DOHH2 (cell line): ENCODE measurements around the gene ARFRP1.

ENCODE experiments used
- H3F3A ChIP-seq: fragments of 200-600 bp; sonication (generic), shearing (Covaris generic); 2 replicates; pipeline ENCODE4 v1.6.0; 2016; ENCODE audit warnings: antibody characterized with exemption, mild to moderate bottlenecking; ENCODE audit not compliant: control insufficient read depth, insufficient read depth
- H3K27ac ChIP-seq: fragments of 200-600 bp; sonication (generic); 2 replicates; pipeline ENCODE4 v1.5.1; 2014; ENCODE audit warnings: low read depth, mild to moderate bottlenecking, low read length, moderate library complexity
- H3K27me3 ChIP-seq: fragments of 200-600 bp; sonication (generic); 2 replicates; pipeline ENCODE4 v1.6.1; 2014; ENCODE audit warnings: mild to moderate bottlenecking, low read length, mixed read lengths; ENCODE audit not compliant: control insufficient read depth
- H3K36me3 ChIP-seq: fragments of 200-600 bp; sonication (generic); 2 replicates; pipeline ENCODE4 v1.6.1; 2014; ENCODE audit warnings: mild to moderate bottlenecking, low read length, moderate library complexity, mixed read lengths; ENCODE audit not compliant: control insufficient read depth
- H3K4me1 ChIP-seq: fragments of 200-600 bp; sonication (generic); 2 replicates; pipeline ENCODE4 v1.6.1; 2014; ENCODE audit warnings: mild to moderate bottlenecking, low read length, mixed read lengths; ENCODE audit not compliant: control insufficient read depth
- H3K4me2 ChIP-seq: fragments of 200-600 bp; sonication (generic); 2 replicates; pipeline ENCODE4 v1.6.0; 2014; ENCODE audit warnings: mild to moderate bottlenecking, low read length, moderate library complexity
- H3K4me3 ChIP-seq: fragments of 200-600 bp; sonication (generic); 2 replicates; pipeline ENCODE4 v1.5.1; 2014; ENCODE audit warnings: mild to moderate bottlenecking, low read length, mixed read lengths
- H3K79me2 ChIP-seq: fragments of 200-600 bp; sonication (generic); 2 replicates; pipeline ENCODE4 v1.6.1; 2014; ENCODE audit warnings: mild to moderate bottlenecking, low read length, mixed read lengths; ENCODE audit not compliant: control insufficient read depth
- H3K9me2 ChIP-seq: fragments of 200-600 bp; sonication (generic); replicated peaks from 2 replicates; pipeline ENCODE4 v1.6.1; 2014; ENCODE audit warnings: mild to moderate bottlenecking, low read length, mixed read lengths; ENCODE audit not compliant: control insufficient read depth
- H3K9me3 ChIP-seq: fragments of 200-600 bp; sonication (generic); 2 replicates; pipeline ENCODE4 v1.6.1; 2014; ENCODE audit warnings: antibody characterized with exemption, low read length, mixed read lengths; ENCODE audit not compliant: control insufficient read depth, insufficient read depth
- H4K20me1 ChIP-seq: fragments of 200-600 bp; sonication (generic); 2 replicates; pipeline ENCODE4 v1.6.0; 2014; ENCODE audit warnings: low read depth, mild to moderate bottlenecking, antibody characterized with exemption, low read length, moderate library complexity; ENCODE audit not compliant: control insufficient read depth, insufficient read depth
- CTCF ChIP-seq: fragments of 200-600 bp; sonication (generic); IDR thresholded peaks from one replicate; pipeline ENCODE4 v1.5.1; 2014; ENCODE audit warnings: antibody characterized with exemption, mild to moderate bottlenecking, low read depth, low read length; ENCODE audit not compliant: poor library complexity, severe bottlenecking
- EZH2phosphoT487 ChIP-seq: fragments of 200-600 bp; sonication (generic); IDR thresholded peaks from 2 replicates; pipeline ENCODE4 v1.6.1; 2017; ENCODE audit warnings: borderline replicate concordance, mild to moderate bottlenecking, antibody characterized with exemption, low read length, moderate library complexity, mixed read lengths

Gene ARFRP1

GRCh38 chr20:63697868-63698545 is 9.8 kb downstream of the ARFRP1 start:
- H4K20me1 ChIP-seq, result no peaks in the 10 kb centered on the region
- H3F3A ChIP-seq, result no peaks in the 10 kb centered on the region
- H3K4me2 ChIP-seq, result no peak overlapping the region
- H3K27ac ChIP-seq, result no peak overlapping the region
- no peak overlapping the region for H3K4me3 ChIP-seq
- H3K9me3 ChIP-seq, result no peaks in the 10 kb centered on the region
- peaks cover 7% of the 10 kb centered on the region for H3K36me3 ChIP-seq
- peaks cover 9% of the 10 kb centered on the region for H3K4me1 ChIP-seq
- TF ChIP-seq CTCF (no peak), EZH2phosphoT487 (no peak)
- H3K27me3 ChIP-seq, result no peaks in the 10 kb centered on the region
- H3K79me2 ChIP-seq, result no peaks in the 10 kb centered on the region
- no peaks in the 10 kb centered on the region for H3K9me2 ChIP-seq

GRCh38 chr20:63697357-63697867 is 10.4 kb downstream of the ARFRP1 start:
- Histone ChIP-seq H3K4me2 (no peak overlapping the region), H3F3A (no peaks in the 10 kb centered on the region), H3K79me2 (no peaks in the 10 kb centered on the region), H3K27me3 (no peaks in the 10 kb centered on the region), H3K9me2 (no peaks in the 10 kb centered on the region), H3K4me1 (peaks cover 9% of the 10 kb centered on the region), H3K9me3 (no peaks in the 10 kb centered on the region), H3K4me3 (no peak overlapping the region), H3K27ac (no peak overlapping the region), H3K36me3 (peaks cover 7% of the 10 kb centered on the region), H4K20me1 (no peaks in the 10 kb centered on the region)
- no peak for TF ChIP-seq EZH2phosphoT487
- TF ChIP-seq CTCF, result no peak

- H3K27me3 ChIP-seq, result no peaks in the 10 kb centered on the region
- H3K4me1 ChIP-seq, result peaks cover 9% of the 10 kb centered on the region
- H4K20me1 ChIP-seq, result no peaks in the 10 kb centered on the region
- H3K4me2 ChIP-seq, result no peak within 1 kb of the TSS
- TF ChIP-seq EZH2phosphoT487, result no peak
- TF ChIP-seq CTCF, result no peak
- H3K36me3 ChIP-seq, result peaks cover 10% of the 10 kb centered on the region
- no peaks in the 10 kb centered on the region for H3F3A ChIP-seq
- H3K9me2 ChIP-seq, result no peaks in the 10 kb centered on the region
- H3K9me3 ChIP-seq, result no peaks in the 10 kb centered on the region
- H3K27ac ChIP-seq, result no peak within 1 kb of the TSS
- H3K4me3 ChIP-seq, result no peak within 1 kb of the TSS
- no peaks in the 10 kb centered on the region for H3K79me2 ChIP-seq
Observed at GRCh38 chr20:63696628-63697356, 11.0 kb downstream of the ARFRP1 start, which contains the start of gene TNFRSF6B. Gene TNFRSF6B (plus strand): TSS chr20:63696652. CDS start chr20:63696768, 116 bp downstream.
